HepG2 (cell line): Measurements from ENCODE around the gene TTC32. TPM values are rescaled to one million over a fixed set of nuclear protein-coding genes. Genes with fewer than 3 reads are reported as not detected.

Experiments
- AHDC1 ChIP-seq: sonication (generic); formaldehyde crosslinking; IDR thresholded peaks from 2 replicates; pipeline ENCODE4 v1.5.1; 2020; ENCODE audit warnings: mild to moderate bottlenecking, missing genetic modification reagents, borderline replicate concordance
- DPF2 ChIP-seq: sonication (generic); formaldehyde crosslinking; IDR thresholded peaks from 2 replicates; pipeline ENCODE4 v1.4.0; 2020; ENCODE audit warnings: mild to moderate bottlenecking, low read depth, missing genetic modification reagents, borderline replicate concordance
- ELF3 ChIP-seq: IDR thresholded peaks from 2 replicates; pipeline ENCODE4 v1.6.1; 2016; ENCODE audit warnings: missing genetic modification reagents, missing compliant biosample characterization
- ETV5 ChIP-seq: IDR thresholded peaks from 2 replicates; pipeline ENCODE4 v1.6.1; 2018; ENCODE audit warnings: missing biosample characterization, missing genetic modification reagents, inconsistent platforms, borderline replicate concordance
- ISX ChIP-seq: sonication (generic); formaldehyde crosslinking; conservative IDR thresholded peaks from 2 replicates; pipeline ENCODE4 v1.5.0; 2020; ENCODE audit warnings: missing genetic modification reagents
- NFATC3 ChIP-seq: sonication (generic); formaldehyde crosslinking; IDR thresholded peaks from 2 replicates; pipeline ENCODE4 v1.5.1; 2020; ENCODE audit warnings: mild to moderate bottlenecking, missing genetic modification reagents
- PHB2 ChIP-seq: fragments of 450-650 bp; IDR thresholded peaks from 2 replicates; pipeline ENCODE4 v1.6.1; 2018; ENCODE audit not compliant: partially characterized antibody
- RNF2 ChIP-seq: fragments of 450-650 bp; conservative IDR thresholded peaks from 2 replicates; pipeline ENCODE4 v1.6.1; 2016; ENCODE audit warnings: low read depth
- TCF7L2 ChIP-seq: IDR thresholded peaks from 2 replicates; pipeline ENCODE4 v1.6.1; 2011; ENCODE audit warnings: mild to moderate bottlenecking, low read depth, low read length, moderate library complexity
- ZFP36 ChIP-seq: fragments of 150-350 bp; IDR thresholded peaks from 2 replicates; pipeline ENCODE4 v1.6.1; 2018; ENCODE audit warnings: borderline replicate concordance, low read length, low read depth; ENCODE audit not compliant: partially characterized antibody
- ZNF124 ChIP-seq: sonication (generic); formaldehyde crosslinking; IDR thresholded peaks from 2 replicates; pipeline ENCODE4 v1.4.0; 2020; ENCODE audit warnings: missing genetic modification reagents
- ZNF256 ChIP-seq: sonication (generic); formaldehyde crosslinking; conservative IDR thresholded peaks from 2 replicates; pipeline ENCODE4 v1.4.0; 2020; ENCODE audit warnings: missing genetic modification reagents
- ZNF282 ChIP-seq: fragments of 450-650 bp; IDR thresholded peaks from 2 replicates; pipeline ENCODE4 v1.6.1; 2018; ENCODE audit not compliant: partially characterized antibody
- ZNF549 ChIP-seq: sonication (generic); formaldehyde crosslinking; IDR thresholded peaks from 2 replicates; pipeline ENCODE4 v1.5.0; 2020; ENCODE audit warnings: missing genetic modification reagents
- ZNF749 ChIP-seq: sonication (generic); formaldehyde crosslinking; IDR thresholded peaks from 2 replicates; pipeline ENCODE4 v1.8.0; 2022; ENCODE audit warnings: mild to moderate bottlenecking, missing genetic modification reagents, moderate library complexity, borderline replicate concordance
- ZNF776 ChIP-seq: sonication (generic); formaldehyde crosslinking; IDR thresholded peaks from 2 replicates; pipeline ENCODE4 v1.4.0; 2020; ENCODE audit warnings: mild to moderate bottlenecking, missing genetic modification reagents
- polyA plus RNA-seq, 8 experiments: library from polyadenylated mRNA; depleted of rRNA in 3 of 8; stranded (reverse) in 7 of 8; unstranded in 1 of 8; fragments of >200 nt; fragmentation: Illumina TruSeq in 4 of 8; extraction: Trizol in 4 of 8; gene quantifications; 2 replicates each; pipeline versions ENCODE4 v1.2.1 to v1.2.3, GENCODE V29; 2011 to 2016; ENCODE audit warnings: low read depth in 4 of 8, missing spikeins in 1 of 8, mixed read lengths in 1 of 8; ENCODE audit not compliant: insufficient read depth in 1 of 8
- total RNA-seq, 5 experiments: library from RNA; depleted of rRNA; stranded (reverse); fragments of >200 nt; fragmentation: Illumina TruSeq; extraction: Trizol; gene quantifications; 2 replicates each; pipeline ENCODE4 v1.2.3, GENCODE V29; 2016; ENCODE audit warnings: low read depth in 1 of 5
- TF ChIP-seq, protein P1 (sequence below), 2 experiments: fragments of 450-650 bp in 1 of 2; sonication (generic) in 1 of 2; formaldehyde crosslinking in 1 of 2; IDR thresholded peaks; 2 replicates each; pipeline versions ENCODE4 v1.6.1 to v1.8.0; 2016 to 2022; ENCODE audit warnings: antibody characterized with exemption in 1 of 2, mild to moderate bottlenecking in 1 of 2, missing genetic modification reagents in 1 of 2

The TTC32 gene
- total and polyA plus RNA-seq, 2 of the 13 experiments (the other 11 are each of a cell fraction or from before 2014, with no cell fraction given), result 21.6 to 38.3 TPM

DNA sequence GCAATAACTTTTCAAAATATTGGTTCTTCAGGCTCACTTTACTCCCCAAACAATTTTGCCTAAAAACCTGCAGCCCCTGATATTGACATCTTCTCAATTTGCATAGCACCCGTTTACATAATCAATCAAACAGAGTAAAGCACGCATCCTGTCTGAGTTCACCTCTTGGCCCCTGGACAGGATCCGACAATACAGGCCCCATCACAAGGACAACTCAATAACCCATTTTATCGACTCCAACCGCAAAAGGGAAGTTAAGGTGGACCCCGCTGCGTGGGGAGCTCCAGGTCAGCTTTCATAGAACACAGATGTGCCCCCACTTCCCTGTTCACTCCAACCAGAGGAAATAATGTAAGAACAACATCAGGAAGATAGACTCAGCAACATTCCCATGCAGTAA is 44.7 kb downstream of the TTC32 start (continued):
- no peak for TF ChIP-seq ZNF256
- no peak for TF ChIP-seq ZNF282
- TF ChIP-seq ZNF749 (CRISPR knock-in tag), result no peak
- TF ChIP-seq, protein P1, sequence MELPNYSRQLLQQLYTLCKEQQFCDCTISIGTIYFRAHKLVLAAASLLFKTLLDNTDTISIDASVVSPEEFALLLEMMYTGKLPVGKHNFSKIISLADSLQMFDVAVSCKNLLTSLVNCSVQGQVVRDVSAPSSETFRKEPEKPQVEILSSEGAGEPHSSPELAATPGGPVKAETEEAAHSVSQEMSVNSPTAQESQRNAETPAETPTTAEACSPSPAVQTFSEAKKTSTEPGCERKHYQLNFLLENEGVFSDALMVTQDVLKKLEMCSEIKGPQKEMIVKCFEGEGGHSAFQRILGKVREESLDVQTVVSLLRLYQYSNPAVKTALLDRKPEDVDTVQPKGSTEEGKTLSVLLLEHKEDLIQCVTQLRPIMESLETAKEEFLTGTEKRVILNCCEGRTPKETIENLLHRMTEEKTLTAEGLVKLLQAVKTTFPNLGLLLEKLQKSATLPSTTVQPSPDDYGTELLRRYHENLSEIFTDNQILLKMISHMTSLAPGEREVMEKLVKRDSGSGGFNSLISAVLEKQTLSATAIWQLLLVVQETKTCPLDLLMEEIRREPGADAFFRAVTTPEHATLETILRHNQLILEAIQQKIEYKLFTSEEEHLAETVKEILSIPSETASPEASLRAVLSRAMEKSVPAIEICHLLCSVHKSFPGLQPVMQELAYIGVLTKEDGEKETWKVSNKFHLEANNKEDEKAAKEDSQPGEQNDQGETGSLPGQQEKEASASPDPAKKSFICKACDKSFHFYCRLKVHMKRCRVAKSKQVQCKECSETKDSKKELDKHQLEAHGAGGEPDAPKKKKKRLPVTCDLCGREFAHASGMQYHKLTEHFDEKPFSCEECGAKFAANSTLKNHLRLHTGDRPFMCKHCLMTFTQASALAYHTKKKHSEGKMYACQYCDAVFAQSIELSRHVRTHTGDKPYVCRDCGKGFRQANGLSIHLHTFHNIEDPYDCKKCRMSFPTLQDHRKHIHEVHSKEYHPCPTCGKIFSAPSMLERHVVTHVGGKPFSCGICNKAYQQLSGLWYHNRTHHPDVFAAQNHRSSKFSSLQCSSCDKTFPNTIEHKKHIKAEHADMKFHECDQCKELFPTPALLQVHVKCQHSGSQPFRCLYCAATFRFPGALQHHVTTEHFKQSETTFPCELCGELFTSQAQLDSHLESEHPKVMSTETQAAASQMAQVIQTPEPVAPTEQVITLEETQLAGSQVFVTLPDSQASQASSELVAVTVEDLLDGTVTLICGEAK (IDR thresholded peaks at IDR 0.05), result no peak
- TF ChIP-seq, protein P1 (CRISPR knock-in tag; IDR thresholded peaks at IDR 0.05), result no peak
- no peak for TF ChIP-seq DPF2 (CRISPR knock-in tag)
- peak; percentile 47; the same call in 1 of the 2 replicates for TF ChIP-seq AHDC1 (CRISPR knock-in tag)
- TF ChIP-seq ETV5, result peak; percentile 69; the same call in 1 of the 2 replicates
- no peak for TF ChIP-seq ZNF776 (CRISPR knock-in tag)
- no peak for TF ChIP-seq ZNF124 (CRISPR knock-in tag)
- TF ChIP-seq NFATC3 (CRISPR knock-in tag), result no peak
- TF ChIP-seq ISX, result no peak
- TF ChIP-seq PHB2, result no peak
- no peak for TF ChIP-seq ZNF549
- 0 out of 2 replicates have a peak, but pooled peaks have one; percentile 9 for TF ChIP-seq ELF3 (CRISPR knock-in tag)
- no peak for TF ChIP-seq RNF2
- TF ChIP-seq ZFP36, result no peak
- TF ChIP-seq TCF7L2, result no peak
